Left colon (tissue), 2 donors: Measurements from ENCODE around the gene PGAP1. TPM values are rescaled to one million over a fixed set of nuclear protein-coding genes. Genes with fewer than 3 reads are reported as not detected.

Source experiments
- ATAC-seq: fragments of 200-7000 bp; cut with Tn5 transposase; one replicate; pipeline ENCODE4 v1.9.1; 2020; ENCODE audit warnings: mild to moderate bottlenecking, moderate library complexity
- DNase-seq, 2 donors: peaks; one replicate each; pipeline ENCODE4 v3.0.0-alpha.2; 2020
- intact Hi-C, 2 donors: fragments of 100-400 bp; cut with DNase I in 1 of 2; cut with micrococcal nuclease in 1 of 2; formaldehyde crosslinking; loops; one replicate each; pipeline versions ENCODE4 v1.11.2 to v1.14.0; 2022; cut with DNase I, micrococcal nuclease
- total RNA-seq, 2 donors: library from RNA; stranded (reverse); fragmentation: NEBNext Ultra II Directional; extraction: Animal tissue kit (Norgen Biotek cat#: 25700); gene quantifications; one replicate each; pipeline ENCODE4 v1.2.1, GENCODE V29; 2021
- donor health status: DM: no; HTN: no; CAD: no.
- donor health status: DM: yes; HTN: yes; CAD: no.

The PGAP1 gene
- total RNA-seq, 2 donors from 2014 or later = 15.0 to 17.2 TPM

GRCh38 chr2:196955036-196955435 lies 28.5 kb upstream of the PGAP1 start:
- intact Hi-C loops = no loop called here

GRCh38 chr2:196954001-196954400 lies 27.5 kb upstream of the PGAP1 start:
- intact Hi-C loops = no loop called here
- no peak for ATAC-seq

More at GRCh38 chr2:196955036-196955435, 28.5 kb upstream of the PGAP1 start:
- DNase-seq (no peak), ATAC-seq (no peak)

GRCh38 chr2:196952936-196953335 lies 26.4 kb upstream of the PGAP1 start:
- no peak for ATAC-seq
- intact Hi-C loops = no loop called here
- DNase-seq = no peak

More at GRCh38 chr2:196954001-196954400, 27.5 kb upstream of the PGAP1 start:
- no peak for DNase-seq

GRCh38 chr2:196951973-196952372 lies 25.5 kb upstream of the PGAP1 start:
- intact Hi-C loops = no loop called here
- DNase-seq (no peak), ATAC-seq (peak; percentile 40)

GRCh38 chr2:196949116-196949515 lies 22.6 kb upstream of the PGAP1 start:
- no peak for ATAC-seq
- intact Hi-C loops = no loop called here
- no peak for DNase-seq

- intact Hi-C loops = no loop called here
- DNase-seq (no peak), ATAC-seq (no peak)
Observed at GRCh38 chr2:196944570-196944969, 18.1 kb upstream of the PGAP1 start.

GRCh38 chr2:196941398-196942078 lies 15.0 kb upstream of the PGAP1 start:
- DNase-seq (no peak), ATAC-seq (no peak)
- intact Hi-C loops = no loop called here

- DNase-seq (no peak), ATAC-seq (no peak)
- intact Hi-C loops = no loop called here
Observed at GRCh38 chr2:196939371-196939770, 12.9 kb upstream of the PGAP1 start.

- DNase-seq (no peak), ATAC-seq (no peak)
- intact Hi-C loops = no loop called here
Observed at GRCh38 chr2:196935432-196935831, 8.9 kb upstream of the PGAP1 start.

GRCh38 chr2:196934672-196935071 lies 8.2 kb upstream of the PGAP1 start:
- no peak for DNase-seq
- ATAC-seq = no peak
- intact Hi-C loops = no loop called here

- DNase-seq = no peak
- intact Hi-C loops = no loop called here
- ATAC-seq = no peak
Observed at GRCh38 chr2:196931555-196931954, 5.0 kb upstream of the PGAP1 start.

- intact Hi-C loops = no loop called here
- DNase-seq (no peak), ATAC-seq (peak; percentile 2)
Observed at GRCh38 chr2:196927376-196928225, 1.1 kb upstream of the PGAP1 start.

GRCh38 chr2:196925768-196926561 lies 542 bp downstream of the PGAP1 start:
- intact Hi-C loops = no loop called here
- peak; percentile 26 for ATAC-seq
- DNase-seq = peak; percentile 41 to 51

GRCh38 chr2:196925051-196925767 lies 1.3 kb downstream of the PGAP1 start:
- intact Hi-C loops = no loop called here
- ATAC-seq (no peak), DNase-seq (no peak)

GRCh38 chr2:196924051-196924450 lies 2.5 kb downstream of the PGAP1 start:
- ATAC-seq (no peak), DNase-seq (no peak)
- intact Hi-C loops = no loop called here

GRCh38 chr2:196918927-196919326 lies 7.6 kb downstream of the PGAP1 start:
- DNase-seq = no peak
- ATAC-seq = no peak
- intact Hi-C loops = no loop called here

- no peak for DNase-seq
Observed at GRCh38 chr2:196917802-196918201, 8.7 kb downstream of the PGAP1 start.

GRCh38 chr2:196915507-196916189 lies 10.9 kb downstream of the PGAP1 start:
- intact Hi-C loops = no loop called here
- DNase-seq (peak; percentile 54 to 63), ATAC-seq (peak; percentile 96)

More at GRCh38 chr2:196917802-196918201, 8.7 kb downstream of the PGAP1 start:
- intact Hi-C loops = no loop called here
- no peak for ATAC-seq
